ENCODE data around the gene DOCK7.
"Not testable (repeated sequence)": the region's sequence is repeated elsewhere in the genome, so short reads cannot be mapped to it uniquely, and the experiment has no call there.

DOCK7 gene

DNA sequence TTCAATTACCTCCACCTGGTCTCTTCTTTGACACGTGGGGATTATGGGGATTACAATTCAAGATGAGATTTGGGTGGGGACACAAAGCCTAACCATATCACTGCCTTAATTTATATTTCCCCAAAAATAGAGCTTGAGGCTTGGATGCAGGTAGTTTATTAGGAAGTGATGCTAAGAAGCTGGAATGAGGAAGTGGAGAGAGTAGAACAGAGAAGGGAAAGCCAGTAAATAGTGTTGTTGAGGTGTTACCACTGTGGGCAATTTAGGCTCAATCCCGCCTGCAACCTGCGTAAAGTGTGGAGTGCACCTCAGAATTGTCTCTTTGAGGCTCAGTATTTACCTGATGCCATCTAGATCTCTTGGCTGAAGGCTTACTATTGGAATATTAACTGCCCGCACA lies 4.9 kb upstream of the DOCK7 start:
- no peak for DNase-seq

- no peak for DNase-seq
Measured at GRCh38 chr1:62691062-62691844, 3.1 kb upstream of the DOCK7 start.

- peak; percentile 11 for DNase-seq
Measured at GRCh38 chr1:62689524-62689923, 1.3 kb upstream of the DOCK7 start.

- DNase-seq: peak; percentile 53
Measured at GRCh38 chr1:62688687-62689085, 500 bp upstream of the DOCK7 start.

DNA sequence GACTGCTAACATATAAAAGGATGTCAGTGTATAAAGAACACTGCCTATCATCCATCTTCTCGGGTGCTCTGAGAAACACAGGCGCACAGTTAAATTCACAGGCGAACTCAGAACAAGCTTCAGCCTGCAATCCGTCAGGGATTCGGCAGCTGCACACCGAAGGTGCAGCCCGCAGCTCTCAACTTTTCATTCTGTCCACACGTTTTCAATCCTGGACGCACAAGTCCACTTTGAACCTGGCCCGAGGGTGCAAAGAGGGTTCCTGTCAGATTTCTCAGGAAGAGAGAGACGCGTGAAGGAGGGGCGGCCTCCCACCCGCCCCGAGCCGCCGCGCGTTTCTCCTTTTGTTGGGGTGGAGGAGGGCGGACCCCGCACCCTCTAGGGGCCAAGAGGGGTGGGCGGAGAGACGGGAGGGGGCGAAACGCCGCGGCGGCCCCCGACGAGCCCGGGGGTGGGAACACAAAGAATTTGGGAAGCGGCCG lies 724 bp downstream of the DOCK7 start:
- peak; percentile 73 for DNase-seq

DNA sequence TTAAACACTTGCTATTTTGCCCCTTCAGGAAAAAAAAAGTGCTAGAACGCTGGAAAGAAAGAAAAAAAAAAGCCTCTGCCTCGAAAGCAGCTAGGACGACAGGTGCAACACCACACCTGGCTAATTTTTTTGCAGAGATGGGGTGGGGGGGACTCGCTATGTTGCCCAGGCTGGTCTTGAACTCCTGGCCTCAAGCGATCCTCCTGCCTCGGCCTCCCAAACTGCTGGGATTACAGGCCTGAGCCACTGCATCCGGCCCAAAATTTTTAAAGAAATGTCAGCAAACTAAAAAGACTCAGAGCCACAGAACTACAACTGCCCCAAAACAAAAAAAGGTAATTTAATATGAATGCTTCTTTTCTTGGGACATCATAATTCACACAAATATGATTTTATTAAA lies 1.4 kb downstream of the DOCK7 start:
- DNase-seq: no peak

DNA sequence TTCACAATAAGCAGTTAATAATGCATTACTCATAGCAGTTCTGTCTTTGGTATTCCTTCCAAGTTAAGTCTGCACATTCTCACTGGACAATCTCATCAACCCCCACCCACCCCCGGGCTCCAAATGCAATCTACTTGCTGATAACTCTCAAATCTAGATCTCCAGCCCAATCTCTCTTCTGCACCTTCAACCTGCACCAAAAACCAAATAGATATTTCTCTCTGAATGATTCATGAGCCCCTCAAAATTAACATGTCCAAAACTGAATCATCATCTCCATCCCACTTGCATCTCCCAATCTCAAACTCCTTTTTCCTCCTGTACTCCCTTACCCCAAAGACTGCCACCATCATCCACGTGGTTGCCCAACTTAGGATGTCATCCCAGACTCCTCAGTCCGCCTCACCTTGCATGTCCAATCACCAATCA lies 2.7 kb downstream of the DOCK7 start:
- DNase-seq: no peak

GRCh38 chr1:62682531-62682930 lies 5.7 kb downstream of the DOCK7 start:
- DNase-seq: no peak

DNA sequence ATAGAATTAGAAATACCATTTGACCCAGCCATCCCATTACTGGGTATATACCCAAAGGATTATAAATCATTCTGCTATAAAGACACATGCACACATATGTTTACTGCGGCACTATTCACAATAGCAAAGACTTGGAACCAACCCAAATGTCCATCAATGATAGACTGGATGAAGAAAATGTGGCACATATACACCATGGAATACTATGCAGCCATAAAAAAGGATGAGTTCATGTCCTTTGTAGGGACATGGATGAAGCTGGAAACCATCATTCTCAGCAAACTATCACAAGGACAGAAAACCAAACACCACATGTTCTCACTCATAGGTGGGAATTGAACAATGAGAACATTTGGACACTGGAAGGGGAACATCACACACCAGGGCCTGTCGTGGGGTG lies 7.2 kb downstream of the DOCK7 start:
- DNase-seq: not testable (repeated sequence)

DNA sequence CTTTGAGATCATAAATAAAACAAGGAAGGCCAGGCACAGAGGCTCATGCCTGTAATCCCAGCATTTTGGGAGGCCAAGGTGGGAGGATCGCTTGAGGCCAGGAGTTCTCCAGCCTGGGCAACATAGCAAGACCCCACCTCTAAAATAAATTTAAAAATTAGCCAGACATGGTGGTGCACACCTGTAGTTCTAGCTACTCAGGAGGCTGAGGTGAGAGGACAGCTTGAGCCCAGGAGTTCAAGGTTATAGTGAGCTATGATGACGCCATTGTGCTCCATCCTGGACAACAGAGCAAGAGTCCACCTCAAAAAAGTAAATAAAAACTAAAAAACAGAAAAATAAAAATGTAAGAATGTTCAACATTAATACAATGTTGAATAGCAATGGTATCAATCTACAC lies 10.4 kb downstream of the DOCK7 start:
- DNase-seq: not testable (repeated sequence)

- no peak for DNase-seq
Measured at GRCh38 chr1:62676611-62677356, 11.4 kb downstream of the DOCK7 start.

- no peak for DNase-seq
Measured at GRCh38 chr1:62673629-62674028, 14.6 kb downstream of the DOCK7 start.

DNA sequence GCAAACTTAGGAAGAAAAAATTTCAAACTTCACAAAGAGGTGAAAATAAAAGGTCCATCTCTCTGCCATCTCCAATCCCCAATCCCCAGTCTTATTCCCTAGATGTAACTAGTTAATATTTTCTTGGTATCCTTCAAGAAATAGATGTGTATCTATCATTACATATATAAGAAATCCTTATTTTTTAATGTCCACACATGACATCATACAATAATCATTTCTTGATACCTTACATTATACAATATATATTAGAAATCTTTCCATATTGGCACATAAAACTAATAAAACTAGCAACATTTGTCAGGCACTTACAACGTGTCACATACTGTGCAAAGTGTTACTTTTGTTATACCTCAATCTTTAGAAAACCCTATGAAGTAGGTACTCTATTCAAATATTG lies 16.2 kb downstream of the DOCK7 start:
- no peak for DNase-seq

GRCh38 chr1:62654744-62655143 lies 33.4 kb downstream of the DOCK7 start:
- peak; percentile 38 for DNase-seq

- no peak for DNase-seq
Measured at GRCh38 chr1:62652387-62652786, 35.8 kb downstream of the DOCK7 start.

- no peak for DNase-seq
Measured at GRCh38 chr1:62643283-62643682, 44.9 kb downstream of the DOCK7 start.

DNA sequence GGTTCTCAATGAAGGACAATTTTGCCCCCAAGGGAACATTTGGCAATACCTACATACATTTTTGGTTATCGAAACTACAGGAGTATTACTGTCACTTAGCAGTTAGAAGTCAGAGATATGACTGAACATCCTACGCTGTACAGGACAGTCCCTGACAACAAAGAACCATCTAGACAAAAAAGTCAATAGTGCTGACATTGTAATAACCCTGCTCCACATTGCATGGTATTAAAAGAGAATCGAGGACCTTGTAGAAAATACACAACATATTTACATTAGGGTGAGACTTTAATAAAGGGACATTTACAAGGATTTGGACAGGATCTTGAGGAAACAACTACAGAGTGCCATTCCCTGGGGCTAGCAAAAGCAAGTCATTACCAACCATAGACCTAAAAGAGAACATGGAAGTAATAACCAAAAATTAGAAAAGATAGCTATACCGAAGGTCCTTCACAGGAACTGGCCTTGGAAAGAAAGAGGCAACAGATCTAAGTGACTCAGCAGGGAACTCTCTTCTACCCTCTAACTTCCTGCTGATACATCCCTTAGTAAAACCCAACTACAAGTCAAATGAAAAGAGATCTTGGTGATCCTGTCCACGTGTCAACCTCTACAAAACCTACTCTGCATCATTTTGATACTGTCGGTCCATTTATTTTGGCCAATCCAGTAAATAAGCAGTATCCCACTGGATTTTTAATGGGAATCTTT lies 50.6 kb downstream of the DOCK7 start:
- no peak for DNase-seq

- DNase-seq: no peak
Measured at GRCh38 chr1:62628506-62628905, 59.7 kb downstream of the DOCK7 start.

GRCh38 chr1:62625415-62625814 lies 62.8 kb downstream of the DOCK7 start:
- DNase-seq: peak; percentile 33

DNA sequence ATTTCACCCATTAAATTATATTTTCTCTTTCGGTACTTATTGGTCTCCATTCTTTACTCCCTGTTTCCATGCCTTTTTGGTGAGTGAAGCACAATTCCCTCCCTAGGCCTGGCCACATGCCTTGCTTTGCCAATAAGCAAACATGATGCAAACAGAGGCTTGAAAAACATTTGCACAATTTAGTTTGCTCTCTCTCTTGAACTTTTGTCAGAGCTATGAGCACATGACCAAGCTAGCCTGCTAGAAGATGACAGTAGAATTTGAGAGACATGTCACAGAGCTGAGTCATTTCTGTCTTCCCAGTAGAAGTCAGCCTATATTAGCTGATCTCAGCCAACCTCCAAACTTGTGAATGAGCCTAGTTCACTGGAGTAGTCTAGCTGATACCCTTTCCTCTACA lies 66.3 kb downstream of the DOCK7 start:
- DNase-seq: no peak

DNA sequence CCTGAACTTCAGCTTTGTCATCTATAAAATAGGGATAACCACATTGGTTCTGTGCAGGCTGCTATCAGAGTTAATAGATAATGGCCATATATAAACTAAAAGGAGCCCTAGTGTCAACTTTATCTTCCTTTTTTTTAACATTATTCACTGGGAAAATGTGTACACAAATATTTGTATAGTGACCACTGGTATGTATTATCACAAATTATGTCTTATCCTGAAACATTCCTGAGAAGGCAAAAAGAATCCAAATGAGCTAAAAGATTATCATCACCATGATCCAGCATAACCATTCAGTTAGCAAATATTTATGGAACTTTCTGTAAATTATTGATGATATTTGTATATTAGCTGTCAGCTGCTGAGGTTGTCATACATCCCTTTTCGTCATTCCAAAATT lies 74.3 kb downstream of the DOCK7 start:
- DNase-seq: no peak

GRCh38 chr1:62613325-62613727 lies 74.9 kb downstream of the DOCK7 start:
- DNase-seq: no peak

DNA sequence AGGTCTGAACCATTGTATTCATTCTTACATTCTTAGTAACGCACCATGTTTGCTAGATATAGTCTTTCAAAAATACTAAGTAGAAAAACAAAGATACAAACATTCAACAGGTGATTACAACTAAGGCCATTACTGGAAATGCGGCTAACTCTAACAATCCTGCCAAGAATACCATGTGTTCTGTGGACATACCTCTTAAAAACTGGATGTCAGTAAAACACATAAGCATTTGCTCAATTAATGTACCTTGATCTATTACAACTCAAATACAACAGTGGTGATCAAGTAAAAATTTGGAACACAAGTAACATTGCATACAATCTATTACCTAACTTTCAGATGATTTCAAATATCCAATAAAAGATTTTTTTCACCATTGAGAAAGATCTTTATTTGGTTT lies 75.4 kb downstream of the DOCK7 start:
- DNase-seq: no peak

GRCh38 chr1:62610588-62610987 lies 77.6 kb downstream of the DOCK7 start:
- not testable (repeated sequence) for DNase-seq
